ENCODE measurements around the gene FNDC3B.

GRCh38 chr3:172161133-172161789 is 121.9 kb downstream of the FNDC3B start:
- TF ChIP-seq EZH2phosphoT487 (IDR thresholded peaks at IDR 0.05; ENCODE audit: low read length): no peak
- TF ChIP-seq CTCF (IDR thresholded peaks at IDR 0.05; ENCODE audit: low read length): no peak
- TF ChIP-seq EZH2 (optimal IDR thresholded peaks at IDR 0.05; ENCODE audit: low read depth, low read length): no peak
